ENCODE measurements around the gene PRXL2A.

DNA sequence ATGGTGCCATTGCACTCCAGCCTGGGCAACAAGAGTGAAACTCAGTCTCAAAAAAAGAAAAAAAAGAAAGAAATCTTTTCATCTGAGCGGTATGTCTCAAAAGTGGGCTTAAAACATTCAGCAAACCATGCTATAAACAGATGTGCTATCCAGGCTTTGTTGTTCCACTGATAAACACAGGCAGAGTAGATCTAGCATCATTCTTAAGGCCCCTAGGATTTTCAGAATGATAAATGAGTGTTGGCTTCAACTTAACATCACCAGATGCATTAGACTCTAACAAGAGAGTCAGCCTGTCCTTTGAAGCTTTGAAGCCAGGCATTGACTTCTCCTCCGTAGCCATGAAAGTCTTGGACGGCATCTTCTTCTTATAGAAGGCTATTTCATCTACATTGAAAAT, 28.6 kb upstream of the PRXL2A start:
- TF ChIP-seq, protein P1, sequence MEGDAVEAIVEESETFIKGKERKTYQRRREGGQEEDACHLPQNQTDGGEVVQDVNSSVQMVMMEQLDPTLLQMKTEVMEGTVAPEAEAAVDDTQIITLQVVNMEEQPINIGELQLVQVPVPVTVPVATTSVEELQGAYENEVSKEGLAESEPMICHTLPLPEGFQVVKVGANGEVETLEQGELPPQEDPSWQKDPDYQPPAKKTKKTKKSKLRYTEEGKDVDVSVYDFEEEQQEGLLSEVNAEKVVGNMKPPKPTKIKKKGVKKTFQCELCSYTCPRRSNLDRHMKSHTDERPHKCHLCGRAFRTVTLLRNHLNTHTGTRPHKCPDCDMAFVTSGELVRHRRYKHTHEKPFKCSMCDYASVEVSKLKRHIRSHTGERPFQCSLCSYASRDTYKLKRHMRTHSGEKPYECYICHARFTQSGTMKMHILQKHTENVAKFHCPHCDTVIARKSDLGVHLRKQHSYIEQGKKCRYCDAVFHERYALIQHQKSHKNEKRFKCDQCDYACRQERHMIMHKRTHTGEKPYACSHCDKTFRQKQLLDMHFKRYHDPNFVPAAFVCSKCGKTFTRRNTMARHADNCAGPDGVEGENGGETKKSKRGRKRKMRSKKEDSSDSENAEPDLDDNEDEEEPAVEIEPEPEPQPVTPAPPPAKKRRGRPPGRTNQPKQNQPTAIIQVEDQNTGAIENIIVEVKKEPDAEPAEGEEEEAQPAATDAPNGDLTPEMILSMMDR (IDR thresholded peaks at IDR 0.05), result no peak
- TF ChIP-seq POLR2A (IDR thresholded peaks at IDR 0.05), result no peak

Measured in esophagus squamous epithelium (tissue), 4 donors.